ENCODE data around the gene SCTR.
"Not testable (repeated sequence)": the region's sequence is repeated elsewhere in the genome, so short reads cannot be mapped to it uniquely, and the experiment has no call there.

Gene SCTR

DNA sequence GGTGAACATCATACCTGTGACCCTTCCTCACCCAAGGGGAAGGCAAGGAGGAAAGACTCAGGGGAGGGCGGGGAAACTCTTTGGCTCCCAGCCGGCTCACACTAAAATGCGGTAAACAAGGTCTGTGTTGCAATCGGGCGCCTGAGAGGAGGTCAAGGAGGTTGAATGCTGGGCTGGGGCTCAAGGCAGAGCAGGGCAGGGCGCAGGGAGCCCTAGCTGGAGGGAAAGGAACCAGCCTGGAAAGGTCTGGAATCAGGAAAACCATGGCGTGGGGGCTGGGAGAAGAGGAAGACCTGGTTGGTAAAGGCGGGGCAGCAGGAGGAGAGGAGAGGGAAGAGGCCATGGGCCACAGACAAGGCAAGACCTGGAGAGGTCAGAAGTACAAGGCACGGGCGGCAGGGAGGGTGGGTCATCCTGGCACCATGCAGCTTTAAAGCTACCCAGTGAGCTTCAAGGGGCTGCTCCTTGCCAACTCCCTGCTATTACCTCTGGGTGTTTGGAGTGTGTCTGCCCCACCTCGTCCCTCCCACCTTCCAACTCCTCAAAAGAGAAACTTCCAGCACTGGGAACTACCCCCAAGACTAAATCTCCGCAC is 97.4 kb downstream of the SCTR start:
- DNase-seq = no peak

DNA sequence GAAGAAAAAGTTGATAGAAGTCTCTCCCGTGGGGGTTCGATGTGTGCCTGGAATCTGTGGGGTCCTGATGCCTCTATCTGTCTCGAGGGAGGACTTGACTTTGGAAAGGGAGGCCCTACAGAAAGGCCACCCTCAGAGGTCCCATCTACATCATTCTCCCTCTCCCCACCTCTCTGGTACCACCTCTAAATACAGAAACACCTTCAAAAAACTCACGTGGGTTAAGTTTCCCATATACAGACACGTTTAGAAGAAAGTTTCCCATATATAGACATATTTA is 97.9 kb downstream of the SCTR start:
- no peak for DNase-seq

DNA sequence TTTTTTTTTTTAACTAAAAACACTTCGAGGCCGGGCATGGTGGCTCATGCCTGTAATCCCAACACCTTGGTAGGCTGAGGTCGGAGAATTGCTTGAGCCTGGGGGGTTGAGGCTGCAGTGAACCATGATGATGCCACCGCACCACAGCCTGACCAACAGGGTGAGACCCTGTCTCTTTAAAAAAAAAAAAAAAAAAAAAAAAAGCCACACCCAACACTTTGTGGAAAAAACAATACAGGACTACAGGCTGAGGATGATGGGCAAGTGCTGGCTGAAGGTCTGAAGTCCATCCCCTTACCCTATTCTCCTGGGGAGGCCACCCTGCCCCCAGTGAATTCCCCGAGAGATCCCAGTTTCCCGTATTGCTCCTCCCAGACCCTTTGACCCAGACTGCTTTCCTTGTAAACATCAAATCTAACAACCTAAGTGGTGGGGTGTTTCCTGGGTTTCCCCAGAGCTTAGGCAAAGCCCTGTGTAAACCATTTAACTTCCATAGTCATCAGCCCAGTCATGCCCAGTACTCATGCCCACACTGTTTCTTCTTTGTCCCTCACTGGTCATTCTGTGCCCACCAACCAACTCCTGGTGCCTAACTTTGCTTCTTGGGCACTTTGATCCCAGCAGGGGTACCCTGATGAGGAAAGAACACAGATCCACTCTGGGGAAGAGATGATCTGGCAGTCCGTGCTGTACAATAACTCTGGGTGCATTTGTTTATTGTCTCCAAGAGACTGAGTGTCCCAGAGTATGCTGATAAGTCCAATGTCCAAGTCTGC is 98.5 kb downstream of the SCTR start:
- no peak for DNase-seq

- DNase-seq = no peak
Observed at GRCh38 chr2:119425119-119425405, 99.2 kb downstream of the SCTR start.

GRCh38 chr2:119424284-119425118 is 99.8 kb downstream of the SCTR start:
- no peak for DNase-seq

- no peak for DNase-seq
Observed at GRCh38 chr2:119423811-119424210, 100.5 kb downstream of the SCTR start.

GRCh38 chr2:119423108-119423444 is 101.2 kb downstream of the SCTR start:
- DNase-seq = no peak

DNA sequence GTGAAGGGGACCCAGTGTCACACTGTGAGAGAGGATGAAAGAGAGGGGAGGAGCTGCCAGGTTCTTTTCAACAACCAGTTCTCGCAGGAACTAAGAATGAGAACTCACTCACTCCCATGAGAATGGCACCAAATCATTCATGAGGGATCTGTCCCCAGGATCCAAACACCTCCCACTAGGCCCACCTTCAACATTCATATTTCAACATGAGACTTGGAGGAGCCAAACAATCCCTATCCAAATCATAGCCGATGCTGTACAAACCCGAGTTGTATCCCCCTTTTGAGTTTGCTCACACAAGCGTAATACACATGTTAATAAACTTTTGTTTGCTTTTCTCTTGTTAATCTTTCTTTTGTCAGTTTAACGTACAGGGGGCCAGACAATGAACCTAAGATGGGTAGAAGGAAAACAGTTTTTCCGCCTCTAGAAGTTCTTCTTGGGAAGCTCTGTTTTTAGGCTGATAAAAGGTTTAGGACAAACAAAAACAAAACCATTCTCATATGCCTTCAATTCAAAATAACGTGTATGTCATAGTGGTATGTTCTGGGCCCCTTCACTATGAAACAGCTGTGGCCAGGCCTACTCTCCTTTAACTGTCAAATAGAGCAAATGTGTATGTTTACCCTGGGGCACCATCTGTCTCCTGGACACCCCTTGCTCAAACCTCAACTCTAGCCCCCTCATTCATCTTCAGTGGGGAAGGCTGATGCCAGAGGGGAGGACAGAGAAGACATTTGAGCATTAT is 101.7 kb downstream of the SCTR start:
- DNase-seq = no peak

GRCh38 chr2:119421741-119422140 is 102.5 kb downstream of the SCTR start:
- DNase-seq = no peak

GRCh38 chr2:119421304-119421703 is 103.0 kb downstream of the SCTR start:
- no peak for DNase-seq

GRCh38 chr2:119419803-119420508 is 104.3 kb downstream of the SCTR start:
- DNase-seq = no peak

- no peak for DNase-seq
Observed at GRCh38 chr2:119419065-119419464, 105.2 kb downstream of the SCTR start.

GRCh38 chr2:119417908-119418307 is 106.4 kb downstream of the SCTR start:
- no peak for DNase-seq

DNA sequence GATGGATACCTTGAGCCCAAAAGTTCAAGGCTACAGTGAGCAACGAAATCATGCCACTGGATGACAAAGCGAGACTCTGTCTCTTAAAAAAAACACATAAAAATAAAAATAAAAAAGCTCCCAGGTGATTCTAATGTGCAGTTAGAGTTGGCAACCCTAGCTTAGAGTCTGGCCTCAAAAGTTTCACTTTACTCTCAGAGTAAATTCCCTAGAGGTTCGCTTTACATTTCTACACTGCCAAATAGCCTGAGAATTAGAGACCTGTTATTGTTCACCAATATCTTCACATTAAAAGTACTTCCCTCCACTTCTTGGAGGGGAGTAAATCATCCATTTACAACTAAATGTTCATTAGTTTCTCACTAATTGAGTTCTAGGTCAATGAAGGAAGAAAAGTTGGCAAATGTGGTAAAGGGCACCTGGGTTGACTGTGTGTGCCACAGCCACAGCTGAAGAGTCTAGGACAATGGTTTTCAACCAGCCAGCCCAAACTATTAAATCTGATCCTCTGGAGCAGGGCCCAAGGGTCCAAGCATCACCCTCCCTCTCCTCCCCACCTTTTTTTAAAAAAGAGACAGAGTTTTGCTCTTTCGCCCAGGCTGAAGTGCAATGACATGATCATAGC is 107.9 kb downstream of the SCTR start:
- DNase-seq = no peak

DNA sequence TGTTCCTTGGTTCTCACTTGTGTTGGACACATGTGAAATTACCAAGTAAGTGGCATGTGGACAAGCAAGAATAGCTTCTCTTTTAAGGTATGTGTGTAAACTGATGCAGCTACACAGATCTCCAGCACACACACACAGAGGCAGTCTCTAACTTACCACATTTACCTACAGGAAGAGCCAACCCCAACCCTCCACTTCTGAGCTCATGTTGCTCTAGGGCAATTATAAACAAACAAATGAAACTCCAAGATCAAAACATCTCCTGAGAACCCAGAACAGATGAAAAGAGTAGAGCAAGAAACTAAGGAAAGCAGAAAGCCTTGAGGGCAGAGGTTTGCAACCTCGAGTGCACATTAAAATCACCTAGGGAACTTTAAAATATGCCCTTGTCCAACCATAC is 108.7 kb downstream of the SCTR start:
- no peak for DNase-seq

- no peak for DNase-seq
Observed at GRCh38 chr2:119414894-119415293, 109.4 kb downstream of the SCTR start.

DNA sequence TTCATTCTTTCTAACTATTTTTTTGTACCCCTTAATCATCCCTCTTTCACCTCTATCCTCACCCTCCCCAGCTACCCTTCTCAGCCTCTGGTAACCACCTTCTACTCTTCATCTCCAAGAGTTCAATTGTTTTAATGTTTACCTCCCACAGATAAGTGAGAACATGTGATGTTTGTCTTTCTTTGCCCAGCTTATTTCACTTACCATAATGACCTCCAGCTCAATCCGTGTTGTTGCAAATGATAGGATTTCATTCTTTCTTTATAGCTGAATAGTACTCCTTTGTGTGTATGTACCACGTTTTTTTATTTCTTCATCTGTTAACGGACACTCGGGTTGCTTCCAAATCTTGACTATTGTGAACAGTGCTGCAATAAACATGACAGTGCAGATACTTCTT is 114.8 kb downstream of the SCTR start:
- no peak for DNase-seq

DNA sequence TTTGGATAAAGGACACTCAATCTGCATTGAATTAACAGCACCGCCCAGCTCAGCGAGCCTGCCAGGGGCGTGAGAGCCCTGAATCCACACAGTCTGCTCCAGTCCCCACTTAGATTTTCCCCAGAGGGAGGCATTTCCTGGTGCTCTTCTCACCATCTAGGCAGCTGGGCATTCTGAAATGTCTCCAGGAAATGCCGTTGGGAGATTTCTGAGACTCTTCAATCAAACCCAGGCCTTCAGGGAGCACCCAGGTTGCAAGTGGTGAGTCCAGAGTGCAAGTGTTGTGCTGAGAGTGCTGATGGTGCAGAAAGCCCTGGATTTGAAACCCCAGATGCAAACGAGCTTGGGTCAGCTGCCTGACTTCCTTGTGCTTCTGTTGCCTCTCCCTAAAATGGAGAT is 116.1 kb downstream of the SCTR start:
- DNase-seq = no peak

DNA sequence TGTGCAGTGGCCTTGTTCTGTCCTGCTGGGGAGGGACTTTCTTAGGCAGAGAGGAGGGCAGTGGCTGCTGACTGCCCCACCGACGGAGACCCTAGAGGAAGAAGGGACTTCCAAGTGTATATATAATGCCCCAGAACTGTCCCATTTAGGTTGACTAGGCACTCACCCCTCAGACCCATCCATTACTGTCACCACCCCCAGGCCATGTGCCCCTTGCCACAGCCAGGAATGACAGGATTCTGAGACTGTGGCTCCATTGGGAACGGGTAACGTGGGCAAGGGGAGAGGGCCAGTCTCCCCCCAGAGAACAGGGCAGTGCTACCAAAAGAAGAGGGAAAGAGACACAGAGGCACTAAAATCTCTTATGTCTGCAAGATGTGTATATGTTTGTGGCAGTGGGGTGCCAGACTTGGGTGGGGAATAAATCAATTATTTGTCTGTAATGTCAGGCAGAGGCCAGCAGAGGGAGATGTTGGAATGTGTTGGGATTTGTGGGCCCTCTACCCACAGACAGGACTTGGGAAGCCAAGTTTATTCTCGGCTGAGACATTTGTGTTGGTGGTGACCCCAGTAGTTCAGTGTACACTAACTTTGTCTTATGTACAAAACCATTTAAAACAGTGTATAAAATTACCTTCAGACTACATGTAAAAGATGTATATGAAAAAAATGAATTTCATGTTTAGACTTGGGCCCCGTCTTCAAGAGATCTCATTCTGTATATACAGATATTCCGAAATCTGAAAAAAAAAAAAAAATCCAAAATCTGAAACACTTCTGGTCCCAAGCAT is 116.7 kb downstream of the SCTR start:
- no peak for DNase-seq

DNA sequence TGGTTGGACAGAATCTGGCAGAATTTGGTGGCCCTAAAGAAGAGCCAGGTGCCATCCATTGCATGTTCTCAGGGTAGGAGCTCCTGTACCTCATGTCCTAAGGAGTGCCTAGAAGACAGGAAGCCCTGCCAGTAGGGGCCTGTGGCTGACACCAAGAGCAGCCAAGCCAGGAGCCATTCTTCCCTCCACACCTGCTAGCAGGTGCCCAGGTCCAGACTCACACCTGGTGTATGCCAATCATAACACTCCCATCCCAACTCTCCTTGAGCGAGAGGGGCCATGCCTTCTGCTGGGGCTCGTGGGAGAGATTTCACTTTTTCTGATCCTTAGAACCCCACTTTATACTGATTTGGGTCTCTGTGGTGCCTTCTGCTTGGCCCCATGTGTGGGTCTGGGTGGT is 119.1 kb downstream of the SCTR start:
- no peak for DNase-seq

DNA sequence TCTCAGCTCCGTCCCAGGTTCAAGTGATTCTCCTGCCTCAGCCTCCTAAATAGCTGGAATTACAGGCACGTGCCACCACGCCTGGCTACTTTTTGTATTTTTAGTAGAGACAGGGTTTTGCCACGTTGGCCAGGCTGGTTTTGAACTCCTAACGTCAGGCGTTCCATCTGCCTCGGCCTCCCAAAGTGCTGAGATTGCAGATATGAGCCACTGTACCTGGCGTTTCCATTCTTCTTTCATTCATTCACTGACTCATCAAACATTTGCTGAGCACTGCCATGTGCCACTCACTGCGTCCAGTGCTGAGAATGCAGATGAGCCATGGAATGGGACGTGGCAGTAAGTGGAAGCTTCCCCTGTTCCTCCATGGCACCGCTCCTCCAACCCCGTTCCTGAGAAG is 120.7 kb downstream of the SCTR start:
- DNase-seq = not testable (repeated sequence)

Measured in activated naive CD4-positive, alpha-beta T cell treated with Interleukin-2 at 50 U/mL for 16 hours (primary cell).